GM12878 (cell line): Measurements from ENCODE around the gene UQCRQ.

Experiments used
- EGR1 ChIP-seq, 2 experiments: IDR thresholded peaks; 1 replicate in 1 of 2; 2 replicates in 1 of 2; pipeline ENCODE4 v1.6.1; 2011 to 2012; ENCODE audit warnings: low read depth in 2 of 2, low read length in 2 of 2, borderline replicate concordance in 1 of 2, mild to moderate bottlenecking in 1 of 2, moderate library complexity in 1 of 2
- STAT1 ChIP-seq: fragments of 450-650 bp; conservative IDR thresholded peaks from 2 replicates; pipeline ENCODE4 v1.6.1; 2014; ENCODE audit warnings: antibody characterized with exemption, mild to moderate bottlenecking

DNA sequence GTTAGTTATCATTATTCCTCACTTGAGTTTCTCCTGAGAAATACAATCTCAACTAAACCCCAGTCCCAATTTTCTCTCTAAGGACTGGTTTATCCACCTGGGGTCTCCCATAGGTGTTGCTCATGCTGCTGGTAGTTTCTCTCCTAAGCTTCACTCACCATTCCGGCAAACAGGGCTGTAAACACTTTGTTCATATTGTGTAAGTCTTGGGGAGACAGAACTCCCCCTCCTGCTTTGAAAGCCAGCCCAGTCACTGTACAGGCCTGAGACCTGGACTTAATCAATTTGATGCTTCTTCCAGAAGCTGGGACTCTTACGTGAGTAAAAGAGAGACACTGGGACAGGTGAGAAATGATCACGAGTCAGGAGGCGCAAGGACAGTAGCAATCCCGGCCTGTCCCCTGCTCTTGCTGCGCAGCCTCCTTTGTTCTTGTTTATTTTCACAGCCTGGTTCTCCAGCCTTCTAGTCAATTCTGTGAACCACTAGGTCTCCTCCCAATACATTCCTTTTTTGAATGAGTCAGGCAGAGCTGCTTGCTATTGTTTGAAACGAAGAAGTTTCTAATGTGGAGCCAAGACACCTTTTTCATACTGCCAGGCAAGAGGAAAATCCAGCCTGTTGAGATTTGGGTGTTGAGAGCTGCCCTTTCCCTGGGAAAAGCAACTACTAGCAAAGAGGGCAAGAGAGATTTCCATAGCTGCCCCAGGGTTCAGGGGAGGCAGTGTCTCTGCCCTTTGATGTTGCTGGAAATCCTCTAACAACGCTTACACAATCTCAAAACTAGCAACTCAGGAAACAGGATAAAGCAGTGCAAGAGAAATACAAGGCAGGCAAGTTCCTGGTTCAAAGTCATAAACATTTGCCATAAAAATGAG is 26.8 kb upstream of the UQCRQ start:
- TF ChIP-seq EGR1 (IDR thresholded peaks at IDR 0.05; ENCODE audit: borderline replicate concordance in 1 of 2, low read depth in 2 of 2, low read length in 2 of 2) (no peak), STAT1 (no peak)
